Transverse colon (tissue), 3 donors: ENCODE measurements around the gene CDK9.

ENCODE experiments used
- EP300 ChIP-seq: sonication (generic); formaldehyde crosslinking; IDR thresholded peaks from one replicate; pipeline ENCODE4 v1.6.1; 2017; ENCODE audit warnings: antibody characterized with exemption, low read depth
- POLR2A ChIP-seq: fragments of 450-650 bp; IDR thresholded peaks from one replicate; pipeline ENCODE4 v1.6.1; 2016; ENCODE audit warnings: antibody characterized with exemption, mild to moderate bottlenecking, moderate library complexity
- TF ChIP-seq, protein P1 (sequence below), 5 experiments: fragments of 200-600 bp in 3 of 5; fragments of 450-650 bp in 2 of 5; sonication (generic) in 3 of 5; IDR thresholded peaks; 1 replicate in 2 of 5; 2 replicates in 3 of 5; pipeline ENCODE4 v1.5.1; 2016 to 2017; ENCODE audit warnings: antibody characterized with exemption in 5 of 5, inconsistent platforms in 3 of 5, mild to moderate bottlenecking in 2 of 5, moderate library complexity in 1 of 5

GRCh38 chr9:127816362-127816725 is 30.5 kb downstream of the CDK9 start:
- TF ChIP-seq, protein P1, sequence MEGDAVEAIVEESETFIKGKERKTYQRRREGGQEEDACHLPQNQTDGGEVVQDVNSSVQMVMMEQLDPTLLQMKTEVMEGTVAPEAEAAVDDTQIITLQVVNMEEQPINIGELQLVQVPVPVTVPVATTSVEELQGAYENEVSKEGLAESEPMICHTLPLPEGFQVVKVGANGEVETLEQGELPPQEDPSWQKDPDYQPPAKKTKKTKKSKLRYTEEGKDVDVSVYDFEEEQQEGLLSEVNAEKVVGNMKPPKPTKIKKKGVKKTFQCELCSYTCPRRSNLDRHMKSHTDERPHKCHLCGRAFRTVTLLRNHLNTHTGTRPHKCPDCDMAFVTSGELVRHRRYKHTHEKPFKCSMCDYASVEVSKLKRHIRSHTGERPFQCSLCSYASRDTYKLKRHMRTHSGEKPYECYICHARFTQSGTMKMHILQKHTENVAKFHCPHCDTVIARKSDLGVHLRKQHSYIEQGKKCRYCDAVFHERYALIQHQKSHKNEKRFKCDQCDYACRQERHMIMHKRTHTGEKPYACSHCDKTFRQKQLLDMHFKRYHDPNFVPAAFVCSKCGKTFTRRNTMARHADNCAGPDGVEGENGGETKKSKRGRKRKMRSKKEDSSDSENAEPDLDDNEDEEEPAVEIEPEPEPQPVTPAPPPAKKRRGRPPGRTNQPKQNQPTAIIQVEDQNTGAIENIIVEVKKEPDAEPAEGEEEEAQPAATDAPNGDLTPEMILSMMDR (IDR thresholded peaks at IDR 0.05): no peak
- TF ChIP-seq POLR2A (no peak), EP300 (no peak)
